GM19455 (cell line): ENCODE results near the gene CAD.

Experiments used
- ATAC-seq: cut with Tn5 transposase; IDR thresholded peaks from one replicate; pipeline ENCODE4 v1.9.1; 2021; ENCODE audit not compliant: unreplicated experiment

CAD gene

DNA sequence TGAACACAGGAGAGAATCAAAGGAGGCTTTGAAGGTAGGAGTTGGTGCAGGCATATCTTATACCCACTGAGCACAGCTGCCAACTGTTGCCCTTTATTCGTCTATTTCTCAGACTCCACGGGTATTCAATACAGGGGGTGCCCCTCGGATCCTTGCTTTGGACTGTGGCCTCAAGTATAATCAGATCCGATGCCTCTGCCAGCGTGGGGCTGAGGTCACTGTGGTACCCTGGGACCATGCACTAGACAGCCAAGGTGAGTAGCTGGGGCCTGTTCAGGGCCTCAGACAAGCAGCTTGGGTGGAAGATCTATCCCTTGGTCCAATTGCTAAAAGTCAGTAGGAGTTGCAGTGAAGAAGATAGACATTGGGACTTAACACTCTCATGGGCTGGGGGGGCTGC lies 5.2 kb downstream of the CAD start:
- ATAC-seq: no peak

GRCh38 chr2:27223416-27223815 lies 6.2 kb downstream of the CAD start:
- no peak for ATAC-seq

- ATAC-seq: no peak
Measured at GRCh38 chr2:27225526-27225925, 8.4 kb downstream of the CAD start.

DNA sequence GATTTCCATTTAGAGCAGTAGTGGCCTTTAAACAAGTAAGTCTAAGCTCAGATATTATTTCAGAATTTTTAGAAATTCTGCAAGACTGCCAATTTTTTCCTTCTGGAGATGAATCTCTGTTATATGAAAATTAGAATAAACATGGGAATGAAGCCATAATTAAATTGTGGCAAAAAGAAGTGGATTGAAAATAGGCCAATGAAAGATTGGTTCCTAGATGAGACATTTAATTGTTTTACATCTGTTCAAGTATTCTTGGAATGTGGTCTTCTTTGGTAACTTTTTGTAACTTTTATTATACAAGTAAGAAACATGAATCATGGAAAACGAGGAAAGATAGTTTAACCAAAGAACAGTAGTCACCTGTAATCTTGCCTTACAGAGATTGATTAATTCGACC lies 10.3 kb downstream of the CAD start:
- ATAC-seq: no peak

DNA sequence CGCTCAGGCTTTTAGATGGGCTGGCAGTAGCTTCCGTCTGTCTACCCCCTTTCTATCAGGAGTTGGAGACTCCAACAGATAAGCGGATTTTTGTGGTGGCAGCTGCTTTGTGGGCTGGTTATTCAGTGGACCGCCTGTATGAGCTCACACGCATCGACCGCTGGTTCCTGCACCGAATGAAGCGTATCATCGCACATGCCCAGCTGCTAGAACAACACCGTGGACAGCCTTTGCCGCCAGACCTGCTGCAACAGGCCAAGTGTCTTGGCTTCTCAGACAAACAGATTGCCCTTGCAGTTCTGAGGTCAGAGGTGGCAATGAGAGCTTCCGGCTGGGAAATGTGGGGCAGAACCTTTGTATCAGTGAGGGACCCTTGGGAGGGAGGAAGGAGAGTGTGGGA lies 14.8 kb downstream of the CAD start:
- no peak for ATAC-seq

DNA sequence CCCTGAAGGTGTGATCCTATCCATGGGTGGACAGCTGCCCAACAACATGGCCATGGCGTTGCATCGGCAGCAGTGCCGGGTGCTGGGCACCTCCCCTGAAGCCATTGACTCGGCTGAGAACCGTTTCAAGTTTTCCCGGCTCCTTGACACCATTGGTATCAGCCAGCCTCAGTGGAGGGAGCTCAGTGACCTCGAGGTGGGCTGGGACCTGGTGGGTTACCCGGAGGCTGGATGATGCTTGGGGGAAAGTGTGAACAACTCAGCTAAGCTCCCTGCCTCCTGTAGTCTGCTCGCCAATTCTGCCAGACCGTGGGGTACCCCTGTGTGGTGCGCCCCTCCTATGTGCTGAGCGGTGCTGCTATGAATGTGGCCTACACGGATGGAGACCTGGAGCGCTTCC lies 16.2 kb downstream of the CAD start:
- no peak for ATAC-seq

- no peak for ATAC-seq
Measured at GRCh38 chr2:27236136-27236535, 19.0 kb downstream of the CAD start.

DNA sequence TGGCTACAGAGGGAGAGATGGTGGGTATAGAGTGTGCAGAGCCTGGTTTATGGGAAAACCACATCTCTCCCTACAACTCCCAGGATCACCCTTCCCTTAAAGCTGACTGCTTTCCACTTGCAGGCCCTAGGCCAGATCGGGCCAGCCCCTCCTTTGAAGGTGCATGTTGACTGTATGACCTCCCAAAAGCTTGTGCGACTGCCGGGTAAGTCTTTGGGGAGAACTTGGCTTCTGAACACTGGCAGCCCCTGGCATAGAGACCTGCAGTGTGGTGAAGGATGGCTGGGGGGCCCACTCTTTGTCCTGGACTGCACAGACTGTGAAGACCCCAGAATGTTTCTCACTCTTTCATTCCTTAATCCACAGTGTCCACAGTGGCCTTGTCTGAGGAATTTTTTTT lies 19.5 kb downstream of the CAD start:
- ATAC-seq: no peak

- no peak for ATAC-seq
Measured at GRCh38 chr2:27237341-27237945, 20.3 kb downstream of the CAD start.

DNA sequence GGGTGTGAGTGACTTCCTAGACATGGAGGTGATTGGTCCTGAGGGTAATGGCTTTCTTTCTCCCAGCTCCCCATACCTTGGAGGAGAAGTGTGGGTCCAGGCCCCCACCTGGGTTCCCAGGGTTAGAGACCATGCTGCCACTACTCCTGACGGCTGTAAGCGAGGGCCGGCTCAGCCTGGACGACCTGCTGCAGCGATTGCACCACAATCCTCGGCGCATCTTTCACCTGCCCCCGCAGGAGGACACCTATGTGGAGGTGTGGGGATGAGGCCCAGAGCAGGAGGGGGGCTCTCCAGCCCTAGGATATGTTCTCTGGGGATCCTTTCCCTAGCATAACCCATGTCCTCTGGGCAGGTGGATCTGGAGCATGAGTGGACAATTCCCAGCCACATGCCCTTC lies 21.8 kb downstream of the CAD start:
- no peak for ATAC-seq

GRCh38 chr2:27240406-27240805 lies 23.2 kb downstream of the CAD start:
- ATAC-seq: no peak

- ATAC-seq: no peak
Measured at GRCh38 chr2:27241761-27242613, 24.8 kb downstream of the CAD start.

DNA sequence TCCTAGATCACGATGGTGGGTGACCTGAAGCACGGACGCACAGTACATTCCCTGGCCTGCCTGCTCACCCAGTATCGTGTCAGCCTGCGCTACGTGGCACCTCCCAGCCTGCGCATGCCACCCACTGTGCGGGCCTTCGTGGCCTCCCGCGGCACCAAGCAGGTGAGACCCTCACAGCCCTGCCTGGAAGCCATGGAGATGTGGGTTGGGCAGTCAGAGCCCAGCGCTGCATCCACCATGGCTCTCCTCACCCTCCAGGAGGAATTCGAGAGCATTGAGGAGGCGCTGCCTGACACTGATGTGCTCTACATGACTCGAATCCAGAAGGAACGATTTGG lies 25.4 kb downstream of the CAD start:
- no peak for ATAC-seq

- no peak for ATAC-seq
Measured at GRCh38 chr2:27243391-27244130, 26.4 kb downstream of the CAD start.

DNA sequence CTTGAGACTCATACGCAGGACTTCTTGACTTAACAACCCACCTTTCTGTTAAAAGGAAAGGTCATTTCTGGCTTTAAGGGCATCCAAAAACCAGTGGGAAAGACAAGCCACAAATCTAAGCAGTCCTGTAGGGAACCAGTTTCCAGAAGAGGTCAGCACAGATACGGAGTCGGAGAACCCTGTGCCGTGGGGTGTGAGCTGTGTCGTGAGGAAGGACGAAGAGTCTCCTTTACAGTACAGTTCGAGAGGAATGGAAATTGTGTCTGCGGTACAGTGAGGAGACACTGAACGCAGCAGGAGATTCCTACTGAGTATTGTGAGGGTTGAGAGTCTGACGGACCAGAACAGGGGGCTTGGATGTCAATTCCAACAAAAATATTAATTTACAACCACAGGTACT lies 27.9 kb downstream of the CAD start:
- no peak for ATAC-seq

GRCh38 chr2:27245626-27246025 lies 28.5 kb downstream of the CAD start:
- ATAC-seq: no peak

- no peak for ATAC-seq
Measured at GRCh38 chr2:27247893-27248292, 30.7 kb downstream of the CAD start.

DNA sequence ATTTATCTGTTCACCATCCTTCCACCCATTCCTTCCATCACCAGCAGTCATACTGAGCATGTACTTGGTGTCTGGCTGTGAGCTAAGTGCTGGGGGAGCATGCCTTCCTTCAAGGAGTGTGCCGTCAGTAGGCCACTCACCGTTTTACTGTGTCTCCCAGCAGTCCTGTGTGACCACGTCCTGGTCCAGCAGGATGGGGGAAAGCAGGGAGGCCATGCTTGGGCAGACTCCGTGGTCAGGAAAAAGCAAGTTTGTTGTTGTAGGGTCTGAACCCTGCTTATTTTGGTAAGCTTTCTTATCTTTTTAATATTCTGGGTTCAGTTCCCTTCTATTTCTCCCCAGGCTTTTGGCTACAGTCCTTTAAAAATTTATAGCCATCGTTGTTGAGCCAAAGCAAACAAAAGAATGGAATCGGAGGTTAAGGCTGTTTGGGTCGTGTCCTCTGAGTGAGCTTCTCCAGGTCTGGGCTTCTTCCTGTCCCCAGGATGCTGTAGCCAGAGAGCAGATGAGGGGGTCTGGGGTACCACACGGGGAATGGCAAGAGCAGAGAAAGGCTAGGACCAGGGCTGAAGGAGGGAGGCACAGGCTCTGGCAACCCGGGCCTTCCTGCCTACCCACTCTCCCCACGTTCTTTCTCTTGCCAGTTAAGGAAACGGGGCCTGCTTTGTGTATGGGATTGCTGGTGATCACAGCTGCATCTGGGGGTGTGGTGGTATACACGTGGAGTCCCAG lies 32.2 kb downstream of the CAD start:
- ATAC-seq: no peak

DNA sequence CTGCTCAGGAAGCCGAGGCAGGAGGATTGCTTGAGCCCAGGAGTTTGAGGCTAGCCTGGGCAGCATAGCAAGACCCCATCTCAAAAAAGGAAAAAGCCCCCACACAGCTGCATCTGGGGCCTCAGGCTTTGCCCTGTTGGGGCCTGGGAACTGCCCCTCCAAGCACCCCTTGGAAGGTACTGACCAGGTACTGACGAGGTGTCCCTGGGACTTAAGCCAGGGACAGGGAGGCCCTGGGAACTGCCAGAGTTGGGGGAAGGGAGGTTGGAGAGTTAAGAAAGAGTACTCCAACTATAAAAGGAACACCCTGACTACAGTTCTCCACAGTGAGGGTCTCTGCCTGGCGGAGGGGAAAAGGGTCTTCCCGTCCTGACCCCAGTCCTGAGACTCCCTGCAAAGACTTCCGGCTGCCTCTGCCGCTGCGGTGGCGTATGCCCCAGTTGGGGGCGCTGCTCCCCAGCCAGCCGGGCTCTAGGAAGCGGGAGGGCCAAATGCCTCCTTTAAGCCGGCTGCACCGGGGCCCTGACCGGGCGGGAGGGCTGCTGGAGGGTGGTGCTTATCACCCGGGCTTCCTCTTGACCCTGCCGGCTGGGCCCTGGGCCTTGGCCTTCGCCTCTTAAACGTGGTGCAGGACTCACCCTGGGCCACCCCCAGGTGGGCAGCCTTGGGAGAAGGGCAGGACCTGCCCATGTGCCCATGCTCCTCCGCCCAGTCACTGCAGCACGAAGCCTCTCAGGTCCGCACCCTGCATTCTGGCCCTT lies 32.9 kb downstream of the CAD start:
- ATAC-seq: no peak

DNA sequence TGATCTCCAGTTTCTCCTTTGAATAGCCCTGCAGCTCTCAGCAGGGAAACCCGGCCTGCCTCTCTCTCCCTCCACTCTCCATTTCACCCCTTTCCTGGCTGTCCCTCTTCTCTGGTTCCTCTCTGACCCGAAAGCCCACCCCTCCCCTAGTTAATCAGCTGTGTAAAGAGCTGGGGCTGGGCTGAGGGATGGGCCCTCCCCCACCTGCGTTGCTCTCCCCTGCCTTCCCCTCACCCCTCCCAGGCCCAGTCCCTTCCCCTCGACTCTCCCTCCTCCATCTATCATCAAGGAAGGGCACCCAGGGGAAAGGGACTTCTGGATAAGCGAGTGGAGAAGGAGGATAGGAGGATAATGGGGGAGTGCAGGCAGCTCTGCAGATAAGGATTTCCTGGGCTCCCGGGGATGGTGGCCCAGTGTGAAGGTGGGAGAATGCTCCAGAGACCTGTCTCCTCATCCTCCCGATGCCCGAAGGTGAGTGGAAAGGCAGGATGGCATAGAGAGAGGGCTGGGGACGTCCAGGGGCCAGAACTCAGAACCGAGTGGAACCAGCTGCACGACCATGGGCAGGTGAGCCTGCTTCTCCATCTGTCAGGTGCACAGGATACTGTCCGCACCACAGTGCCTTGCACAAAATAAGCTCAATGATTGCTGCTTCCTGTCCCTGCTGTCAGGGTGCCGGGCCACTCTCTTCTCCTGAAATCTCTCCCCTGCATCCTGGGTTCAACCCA lies 33.6 kb downstream of the CAD start:
- ATAC-seq: no peak
